GM12872 (cell line): Measurements from ENCODE around the gene CDH22.

ENCODE experiments used
- TF ChIP-seq, protein P1 (sequence below): IDR thresholded peaks from 3 replicates; pipeline ENCODE4 v1.5.1; 2011; ENCODE audit warnings: low read depth, mild to moderate bottlenecking, low read length, moderate library complexity; ENCODE audit not compliant: insufficient read depth

Gene CDH22

DNA sequence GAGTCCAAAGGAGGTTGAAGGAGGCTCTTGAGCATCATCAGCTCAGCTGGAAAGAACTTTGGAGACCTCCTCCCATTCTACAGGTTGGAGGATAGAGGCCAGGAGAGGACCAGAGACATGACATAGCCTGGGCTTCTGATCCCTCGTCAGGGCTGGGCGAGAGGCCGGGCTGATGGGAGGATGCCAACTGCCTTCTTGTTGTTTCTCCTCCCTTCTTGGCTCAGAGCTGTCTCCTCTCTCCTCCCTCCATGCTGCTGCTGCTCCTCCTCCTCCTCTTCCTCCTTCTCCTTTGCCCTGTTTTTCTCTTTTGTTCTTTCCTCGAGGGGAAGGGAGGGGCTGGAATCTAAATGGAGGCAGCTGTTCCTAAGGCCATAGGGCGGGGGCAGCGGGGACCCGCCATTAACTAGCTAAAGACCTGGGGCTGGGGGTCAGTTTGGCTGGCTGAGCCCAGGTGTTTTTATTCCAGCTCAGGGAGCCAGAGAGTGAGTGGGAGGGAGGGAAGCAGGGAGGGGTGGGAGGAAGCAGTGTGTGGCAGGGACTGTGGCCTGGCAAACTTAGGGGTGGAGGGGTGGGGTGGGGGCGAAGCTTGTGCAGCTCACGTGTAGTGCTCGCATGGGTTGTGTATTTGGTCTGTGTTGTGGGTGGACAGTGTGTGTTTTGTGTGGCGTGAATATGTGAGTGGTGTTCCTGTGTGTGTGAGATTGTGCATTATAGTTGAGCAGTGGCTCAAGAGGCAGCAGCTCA is 105.4 kb downstream of the CDH22 start:
- TF ChIP-seq, protein P1, sequence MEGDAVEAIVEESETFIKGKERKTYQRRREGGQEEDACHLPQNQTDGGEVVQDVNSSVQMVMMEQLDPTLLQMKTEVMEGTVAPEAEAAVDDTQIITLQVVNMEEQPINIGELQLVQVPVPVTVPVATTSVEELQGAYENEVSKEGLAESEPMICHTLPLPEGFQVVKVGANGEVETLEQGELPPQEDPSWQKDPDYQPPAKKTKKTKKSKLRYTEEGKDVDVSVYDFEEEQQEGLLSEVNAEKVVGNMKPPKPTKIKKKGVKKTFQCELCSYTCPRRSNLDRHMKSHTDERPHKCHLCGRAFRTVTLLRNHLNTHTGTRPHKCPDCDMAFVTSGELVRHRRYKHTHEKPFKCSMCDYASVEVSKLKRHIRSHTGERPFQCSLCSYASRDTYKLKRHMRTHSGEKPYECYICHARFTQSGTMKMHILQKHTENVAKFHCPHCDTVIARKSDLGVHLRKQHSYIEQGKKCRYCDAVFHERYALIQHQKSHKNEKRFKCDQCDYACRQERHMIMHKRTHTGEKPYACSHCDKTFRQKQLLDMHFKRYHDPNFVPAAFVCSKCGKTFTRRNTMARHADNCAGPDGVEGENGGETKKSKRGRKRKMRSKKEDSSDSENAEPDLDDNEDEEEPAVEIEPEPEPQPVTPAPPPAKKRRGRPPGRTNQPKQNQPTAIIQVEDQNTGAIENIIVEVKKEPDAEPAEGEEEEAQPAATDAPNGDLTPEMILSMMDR, result no peak

DNA sequence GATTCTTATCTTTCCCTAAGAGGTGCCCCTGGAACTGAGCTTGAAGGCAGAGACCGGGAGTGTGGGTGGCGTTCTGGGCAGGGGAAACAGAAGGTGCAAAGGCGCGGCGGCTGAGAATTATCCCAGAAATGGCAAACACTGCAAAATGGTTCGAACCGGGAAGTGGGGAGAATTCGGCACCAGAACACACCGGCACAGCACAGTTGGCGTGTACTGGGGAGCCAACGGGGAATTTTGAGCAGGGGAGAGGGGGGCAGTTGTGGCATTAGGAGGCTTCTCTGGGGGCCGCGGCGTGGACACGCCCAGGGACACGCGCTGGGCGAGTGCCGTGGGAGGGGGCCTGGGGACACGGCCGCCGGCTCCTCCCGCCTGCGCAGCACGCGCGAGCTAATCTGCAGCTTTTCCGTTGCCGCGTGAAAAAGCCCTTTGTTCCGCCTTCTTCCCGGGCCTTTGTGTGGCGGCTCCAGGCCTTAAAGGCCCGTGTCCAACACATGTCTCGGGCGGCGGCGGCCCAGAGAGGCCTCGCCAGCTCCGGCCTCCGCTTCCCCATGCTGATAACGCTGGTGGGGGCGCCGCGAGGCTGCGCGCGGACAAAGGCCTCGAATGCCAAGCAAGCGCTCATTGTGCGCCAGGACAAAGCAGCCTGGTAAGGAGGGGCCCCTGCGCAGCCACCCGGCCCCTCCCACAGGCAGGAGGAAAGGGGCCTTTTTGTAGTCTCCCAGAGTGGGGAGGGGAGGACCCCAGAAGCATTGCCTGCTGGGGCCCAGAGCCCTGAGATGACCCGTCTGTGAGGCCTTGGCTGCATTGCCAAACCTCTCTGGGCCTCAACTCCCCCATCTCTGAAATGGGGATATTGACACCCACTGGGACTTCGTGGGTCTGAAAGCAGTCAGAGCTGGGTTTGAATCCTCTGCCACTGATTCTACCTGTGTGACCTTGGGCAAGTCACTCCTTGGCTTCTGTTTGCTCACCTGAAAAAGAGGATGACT is 107.4 kb downstream of the CDH22 start:
- TF ChIP-seq, protein P1, result no peak

DNA sequence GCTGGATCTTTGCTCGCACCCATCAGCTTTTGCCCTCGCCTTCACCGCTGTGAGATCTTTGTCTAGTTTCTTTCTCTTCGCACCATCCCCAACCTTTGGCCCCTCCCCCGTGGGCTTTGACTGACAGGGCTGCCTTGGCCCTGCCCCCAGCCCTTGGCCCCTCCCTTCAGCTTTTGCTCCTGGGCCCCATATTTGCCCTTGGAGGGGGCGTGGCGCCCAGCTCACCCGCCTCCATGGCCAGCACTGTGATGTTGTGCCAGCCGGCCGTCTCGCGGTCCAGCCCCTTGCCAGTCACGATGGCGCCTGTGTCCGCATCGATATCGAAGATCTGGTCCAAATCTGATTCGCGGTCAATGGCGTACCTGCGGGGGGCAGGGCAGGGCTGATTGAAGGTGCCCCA is 109.1 kb downstream of the CDH22 start:
- TF ChIP-seq, protein P1, result no peak

DNA sequence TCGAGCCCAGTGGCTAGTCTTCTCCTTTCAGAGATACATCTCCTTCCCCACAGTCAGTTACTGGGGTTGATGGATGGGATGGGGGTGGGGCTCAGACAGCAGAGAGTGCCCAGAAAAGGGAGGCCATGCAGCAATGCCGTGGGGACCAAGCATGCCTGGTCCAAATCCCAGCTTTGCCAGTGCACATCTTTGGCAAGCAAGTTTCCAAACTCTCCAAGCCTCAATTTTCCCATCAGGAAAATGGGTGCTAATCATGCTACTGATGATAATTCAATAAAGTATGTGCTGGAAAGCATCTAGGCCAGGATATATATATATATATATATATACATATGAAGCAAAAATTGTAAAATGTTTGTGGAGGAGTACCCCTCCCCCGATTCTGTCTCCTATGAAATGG is 111.3 kb downstream of the CDH22 start:
- TF ChIP-seq, protein P1, result no peak

DNA sequence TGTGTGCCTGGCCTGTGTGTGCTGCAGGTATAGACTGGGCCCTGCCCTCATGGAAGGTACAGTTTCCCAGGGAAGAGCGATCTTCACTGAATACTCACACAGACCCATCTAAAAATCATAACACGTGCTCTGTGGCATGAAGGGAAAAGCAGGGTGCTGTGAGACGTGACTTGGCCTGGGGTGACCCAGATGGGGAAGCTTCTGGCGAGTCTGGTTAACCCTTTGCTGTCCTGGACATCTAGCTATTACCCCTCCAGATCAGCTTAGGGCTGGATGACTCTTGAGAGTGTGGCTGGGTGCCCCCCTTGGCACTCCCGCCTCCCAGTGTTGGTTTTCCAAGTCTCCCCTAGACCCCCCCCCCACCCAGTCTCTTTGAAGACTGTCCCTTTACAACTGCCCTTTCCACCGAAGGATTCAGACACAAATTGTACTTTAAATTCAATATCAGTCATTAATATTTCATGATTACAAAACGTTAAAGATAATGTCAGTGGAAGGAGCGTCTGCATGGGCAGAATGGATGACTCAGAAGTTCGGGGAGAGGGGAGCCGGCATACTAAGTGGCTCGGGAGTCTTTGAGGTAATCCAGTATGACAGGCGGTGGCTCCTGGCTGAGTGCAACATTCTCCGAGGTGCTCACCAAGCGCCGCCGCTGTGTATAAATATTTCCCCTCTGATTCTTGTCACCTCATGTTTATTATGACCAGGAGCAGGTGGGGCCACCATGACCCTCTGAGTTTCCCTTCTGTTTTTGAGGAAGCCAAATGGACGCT is 112.8 kb downstream of the CDH22 start:
- TF ChIP-seq, protein P1, result no peak

DNA sequence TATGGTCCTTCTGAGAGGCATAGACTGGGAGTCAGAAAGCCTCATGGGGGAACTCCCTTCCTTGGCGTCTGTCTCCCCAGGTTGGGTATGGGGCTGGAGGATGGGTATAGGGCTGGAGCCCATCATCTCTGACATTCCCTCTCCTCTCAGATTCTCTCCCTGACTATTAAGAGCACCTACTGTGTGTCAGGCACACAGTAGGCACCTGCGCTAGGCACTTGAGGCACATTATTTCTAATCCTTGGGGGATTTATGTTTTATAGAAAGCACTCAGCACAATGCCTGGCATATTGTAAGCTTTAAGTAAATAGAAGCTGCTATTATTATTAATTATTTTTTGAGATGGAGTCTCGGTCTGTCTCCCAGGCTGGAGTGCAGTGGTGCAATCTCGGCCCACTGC is 113.9 kb downstream of the CDH22 start:
- TF ChIP-seq, protein P1, result no peak
